Glutamatergic neuron (in vitro differentiated cells): Measurements from ENCODE around the gene GPR78. TPM values are rescaled to one million over a fixed set of nuclear protein-coding genes. Genes with fewer than 3 reads are reported as not detected.

Source experiments
- DNase-seq: peaks from one replicate; pipeline ENCODE4 v3.0.0; 2022
- H3K27ac Mint-ChIP-seq: one replicate; pipeline ENCODE4 v1.8.0; 2020; ENCODE audit warnings: mild to moderate bottlenecking, mixed read lengths, inconsistent platforms; ENCODE audit not compliant: unreplicated experiment
- H3K27me3 Mint-ChIP-seq: one replicate; pipeline ENCODE4 v1.8.0; 2020; ENCODE audit warnings: mild to moderate bottlenecking, moderate library complexity, mixed read lengths, inconsistent platforms; ENCODE audit not compliant: unreplicated experiment
- H3K36me3 Mint-ChIP-seq: one replicate; pipeline ENCODE4 v1.8.0; 2020; ENCODE audit warnings: mild to moderate bottlenecking, mixed read lengths, inconsistent platforms; ENCODE audit not compliant: unreplicated experiment
- H3K4me1 Mint-ChIP-seq: one replicate; pipeline ENCODE4 v1.8.0; 2020; ENCODE audit warnings: mild to moderate bottlenecking, low read depth, mixed read lengths, inconsistent platforms; ENCODE audit not compliant: unreplicated experiment
- H3K4me3 Mint-ChIP-seq: one replicate; pipeline ENCODE4 v1.8.0; 2020; ENCODE audit warnings: mild to moderate bottlenecking, mixed read lengths, inconsistent platforms; ENCODE audit not compliant: unreplicated experiment
- H3K9me3 Mint-ChIP-seq: one replicate; pipeline ENCODE4 v1.8.0; 2020; ENCODE audit warnings: mild to moderate bottlenecking, moderate library complexity, mixed read lengths, inconsistent platforms; ENCODE audit not compliant: unreplicated experiment
- total RNA-seq: library from RNA; stranded (reverse); fragmentation: NEBNext Ultra II Directional; extraction: Animal tissue kit (Norgen Biotek cat#: 25700); gene quantifications from one replicate; pipeline ENCODE4 v1.2.1, GENCODE V29; 2021; ENCODE audit not compliant: unreplicated experiment
- TF ChIP-seq, protein P1 (sequence below): fragments of 200-600 bp; sonication (generic); IDR thresholded peaks from one replicate; pipeline ENCODE4 v1.5.0; 2021; ENCODE audit not compliant: partially characterized antibody, unreplicated experiment

Gene GPR78
- total RNA-seq, 1 donor from 2014 or later, result 0.17 TPM

GRCh38 chr4:8578717-8579116 is 1.5 kb upstream of the GPR78 start:
- TF ChIP-seq, protein P1, sequence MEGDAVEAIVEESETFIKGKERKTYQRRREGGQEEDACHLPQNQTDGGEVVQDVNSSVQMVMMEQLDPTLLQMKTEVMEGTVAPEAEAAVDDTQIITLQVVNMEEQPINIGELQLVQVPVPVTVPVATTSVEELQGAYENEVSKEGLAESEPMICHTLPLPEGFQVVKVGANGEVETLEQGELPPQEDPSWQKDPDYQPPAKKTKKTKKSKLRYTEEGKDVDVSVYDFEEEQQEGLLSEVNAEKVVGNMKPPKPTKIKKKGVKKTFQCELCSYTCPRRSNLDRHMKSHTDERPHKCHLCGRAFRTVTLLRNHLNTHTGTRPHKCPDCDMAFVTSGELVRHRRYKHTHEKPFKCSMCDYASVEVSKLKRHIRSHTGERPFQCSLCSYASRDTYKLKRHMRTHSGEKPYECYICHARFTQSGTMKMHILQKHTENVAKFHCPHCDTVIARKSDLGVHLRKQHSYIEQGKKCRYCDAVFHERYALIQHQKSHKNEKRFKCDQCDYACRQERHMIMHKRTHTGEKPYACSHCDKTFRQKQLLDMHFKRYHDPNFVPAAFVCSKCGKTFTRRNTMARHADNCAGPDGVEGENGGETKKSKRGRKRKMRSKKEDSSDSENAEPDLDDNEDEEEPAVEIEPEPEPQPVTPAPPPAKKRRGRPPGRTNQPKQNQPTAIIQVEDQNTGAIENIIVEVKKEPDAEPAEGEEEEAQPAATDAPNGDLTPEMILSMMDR, result no peak

GRCh38 chr4:8579526-8580320 is 469 bp upstream of the GPR78 start:
- H3K36me3 Mint-ChIP-seq, result no peaks in the 10 kb centered on the region
- H3K27me3 Mint-ChIP-seq, result peaks cover 11% of the 10 kb centered on the region
- peak overlapping the region; percentile 87 for H3K4me3 Mint-ChIP-seq
- peaks cover 9% of the 10 kb centered on the region for H3K9me3 Mint-ChIP-seq
- no peak overlapping the region for H3K27ac Mint-ChIP-seq
- TF ChIP-seq, protein P1, result no peak
- H3K4me1 Mint-ChIP-seq, result peaks cover 3% of the 10 kb centered on the region
- no peak for DNase-seq

More at GRCh38 chr4:8578717-8579116, 1.5 kb upstream of the GPR78 start:
- Mint-ChIP-seq H3K36me3 (no peaks in the 10 kb centered on the region), H3K4me1 (peaks cover 2% of the 10 kb centered on the region), H3K27ac (no peak overlapping the region), H3K4me3 (no peak overlapping the region), H3K9me3 (peaks cover 9% of the 10 kb centered on the region), H3K27me3 (peaks cover 7% of the 10 kb centered on the region)
- no peak for DNase-seq

- no peak overlapping the region for H3K27ac Mint-ChIP-seq
- H3K27me3 Mint-ChIP-seq, result peaks cover 15% of the 10 kb centered on the region
- DNase-seq, result no peak
- no peaks in the 10 kb centered on the region for H3K36me3 Mint-ChIP-seq
- peak overlapping the region; percentile 77 for H3K4me3 Mint-ChIP-seq
- TF ChIP-seq, protein P1, result no peak
- peaks cover 9% of the 10 kb centered on the region for H3K9me3 Mint-ChIP-seq
- peaks cover 11% of the 10 kb centered on the region for H3K4me1 Mint-ChIP-seq
These were observed 1.1 kb downstream of the GPR78 start for GRCh38 chr4:8581094-8581861.

- DNase-seq, result no peak
- H3K9me3 Mint-ChIP-seq, result peaks cover 9% of the 10 kb centered on the region
- H3K4me1 Mint-ChIP-seq, result peaks cover 14% of the 10 kb centered on the region
- TF ChIP-seq, protein P1, result no peak
- peak overlapping the region; percentile 30 for H3K4me3 Mint-ChIP-seq
- H3K27me3 Mint-ChIP-seq, result peaks cover 19% of the 10 kb centered on the region
- H3K27ac Mint-ChIP-seq, result no peak overlapping the region
- H3K36me3 Mint-ChIP-seq, result no peaks in the 10 kb centered on the region
These were observed 1.8 kb downstream of the GPR78 start for GRCh38 chr4:8582016-8582415.
